ENCODE results near the gene MYH7B.

DNA sequence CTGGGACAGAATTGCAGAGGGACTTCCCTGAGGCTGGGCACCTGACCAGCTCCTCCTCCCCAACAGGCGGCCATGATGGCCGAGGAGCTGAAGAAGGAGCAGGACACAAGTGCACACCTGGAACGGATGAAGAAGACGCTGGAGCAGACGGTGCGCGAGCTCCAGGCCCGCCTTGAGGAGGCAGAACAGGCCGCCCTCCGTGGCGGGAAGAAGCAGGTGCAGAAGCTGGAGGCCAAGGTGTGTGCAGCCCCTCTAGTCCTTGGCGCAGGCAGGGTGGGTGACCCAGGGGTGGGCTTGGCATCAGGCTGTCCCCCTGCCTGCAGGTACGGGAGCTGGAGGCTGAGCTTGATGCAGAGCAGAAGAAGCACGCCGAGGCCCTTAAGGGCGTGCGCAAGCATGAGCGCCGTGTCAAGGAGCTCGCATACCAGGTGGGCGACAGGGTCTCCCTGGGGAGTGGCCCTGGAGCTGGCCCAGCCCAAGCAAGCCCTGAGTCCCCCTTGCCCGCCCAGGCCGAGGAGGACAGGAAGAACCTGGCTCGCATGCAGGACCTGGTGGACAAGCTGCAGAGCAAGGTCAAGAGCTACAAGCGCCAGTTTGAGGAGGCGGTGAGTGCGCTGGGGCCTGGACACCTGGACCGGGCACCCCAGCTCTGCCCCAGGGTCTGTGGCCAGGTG is 45.4 kb downstream of the MYH7B start:
- TF ChIP-seq SP1 (CRISPR knock-in tag; conservative IDR thresholded peaks at IDR 0.05) = no peak
- TF ChIP-seq, protein P1, sequence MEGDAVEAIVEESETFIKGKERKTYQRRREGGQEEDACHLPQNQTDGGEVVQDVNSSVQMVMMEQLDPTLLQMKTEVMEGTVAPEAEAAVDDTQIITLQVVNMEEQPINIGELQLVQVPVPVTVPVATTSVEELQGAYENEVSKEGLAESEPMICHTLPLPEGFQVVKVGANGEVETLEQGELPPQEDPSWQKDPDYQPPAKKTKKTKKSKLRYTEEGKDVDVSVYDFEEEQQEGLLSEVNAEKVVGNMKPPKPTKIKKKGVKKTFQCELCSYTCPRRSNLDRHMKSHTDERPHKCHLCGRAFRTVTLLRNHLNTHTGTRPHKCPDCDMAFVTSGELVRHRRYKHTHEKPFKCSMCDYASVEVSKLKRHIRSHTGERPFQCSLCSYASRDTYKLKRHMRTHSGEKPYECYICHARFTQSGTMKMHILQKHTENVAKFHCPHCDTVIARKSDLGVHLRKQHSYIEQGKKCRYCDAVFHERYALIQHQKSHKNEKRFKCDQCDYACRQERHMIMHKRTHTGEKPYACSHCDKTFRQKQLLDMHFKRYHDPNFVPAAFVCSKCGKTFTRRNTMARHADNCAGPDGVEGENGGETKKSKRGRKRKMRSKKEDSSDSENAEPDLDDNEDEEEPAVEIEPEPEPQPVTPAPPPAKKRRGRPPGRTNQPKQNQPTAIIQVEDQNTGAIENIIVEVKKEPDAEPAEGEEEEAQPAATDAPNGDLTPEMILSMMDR (IDR thresholded peaks at IDR 0.05) = no peak
- no peak for TF ChIP-seq TP53 (CRISPR knock-in tag; IDR thresholded peaks at IDR 0.05)
- no peak for TF ChIP-seq ZNF121 (CRISPR knock-in tag; IDR thresholded peaks at IDR 0.05)
- no peak for TF ChIP-seq JUN (CRISPR knock-in tag; IDR thresholded peaks at IDR 0.05)
- no peak for TF ChIP-seq IRF2 (CRISPR knock-in tag; IDR thresholded peaks at IDR 0.05; ENCODE audit: borderline replicate concordance, low read depth)
- TF ChIP-seq, protein P2, sequence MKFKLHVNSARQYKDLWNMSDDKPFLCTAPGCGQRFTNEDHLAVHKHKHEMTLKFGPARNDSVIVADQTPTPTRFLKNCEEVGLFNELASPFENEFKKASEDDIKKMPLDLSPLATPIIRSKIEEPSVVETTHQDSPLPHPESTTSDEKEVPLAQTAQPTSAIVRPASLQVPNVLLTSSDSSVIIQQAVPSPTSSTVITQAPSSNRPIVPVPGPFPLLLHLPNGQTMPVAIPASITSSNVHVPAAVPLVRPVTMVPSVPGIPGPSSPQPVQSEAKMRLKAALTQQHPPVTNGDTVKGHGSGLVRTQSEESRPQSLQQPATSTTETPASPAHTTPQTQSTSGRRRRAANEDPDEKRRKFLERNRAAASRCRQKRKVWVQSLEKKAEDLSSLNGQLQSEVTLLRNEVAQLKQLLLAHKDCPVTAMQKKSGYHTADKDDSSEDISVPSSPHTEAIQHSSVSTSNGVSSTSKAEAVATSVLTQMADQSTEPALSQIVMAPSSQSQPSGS (CRISPR knock-in tag; IDR thresholded peaks at IDR 0.05; ENCODE audit: borderline replicate concordance, low read depth) = no peak
- TF ChIP-seq, protein P3, sequence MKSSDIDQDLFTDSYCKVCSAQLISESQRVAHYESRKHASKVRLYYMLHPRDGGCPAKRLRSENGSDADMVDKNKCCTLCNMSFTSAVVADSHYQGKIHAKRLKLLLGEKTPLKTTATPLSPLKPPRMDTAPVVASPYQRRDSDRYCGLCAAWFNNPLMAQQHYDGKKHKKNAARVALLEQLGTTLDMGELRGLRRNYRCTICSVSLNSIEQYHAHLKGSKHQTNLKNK (CRISPR knock-in tag; IDR thresholded peaks at IDR 0.05) = no peak

Measured in WTC11 (cell line).